HG02885 (cell line): Measurements from ENCODE around the gene ATP6V1G2.
A peak's percentile ranks its signal among the peaks of the same experiment; 100 is the strongest.
"Not testable (repeated sequence)": the region's sequence is repeated elsewhere in the genome, so short reads cannot be mapped to it uniquely, and the experiment has no call there.

Experiments used
- ATAC-seq: cut with Tn5 transposase; IDR thresholded peaks from one replicate; pipeline ENCODE4 v1.9.1; 2021; ENCODE audit warnings: mild to moderate bottlenecking; ENCODE audit not compliant: unreplicated experiment, poor library complexity

The ATP6V1G2 gene

DNA sequence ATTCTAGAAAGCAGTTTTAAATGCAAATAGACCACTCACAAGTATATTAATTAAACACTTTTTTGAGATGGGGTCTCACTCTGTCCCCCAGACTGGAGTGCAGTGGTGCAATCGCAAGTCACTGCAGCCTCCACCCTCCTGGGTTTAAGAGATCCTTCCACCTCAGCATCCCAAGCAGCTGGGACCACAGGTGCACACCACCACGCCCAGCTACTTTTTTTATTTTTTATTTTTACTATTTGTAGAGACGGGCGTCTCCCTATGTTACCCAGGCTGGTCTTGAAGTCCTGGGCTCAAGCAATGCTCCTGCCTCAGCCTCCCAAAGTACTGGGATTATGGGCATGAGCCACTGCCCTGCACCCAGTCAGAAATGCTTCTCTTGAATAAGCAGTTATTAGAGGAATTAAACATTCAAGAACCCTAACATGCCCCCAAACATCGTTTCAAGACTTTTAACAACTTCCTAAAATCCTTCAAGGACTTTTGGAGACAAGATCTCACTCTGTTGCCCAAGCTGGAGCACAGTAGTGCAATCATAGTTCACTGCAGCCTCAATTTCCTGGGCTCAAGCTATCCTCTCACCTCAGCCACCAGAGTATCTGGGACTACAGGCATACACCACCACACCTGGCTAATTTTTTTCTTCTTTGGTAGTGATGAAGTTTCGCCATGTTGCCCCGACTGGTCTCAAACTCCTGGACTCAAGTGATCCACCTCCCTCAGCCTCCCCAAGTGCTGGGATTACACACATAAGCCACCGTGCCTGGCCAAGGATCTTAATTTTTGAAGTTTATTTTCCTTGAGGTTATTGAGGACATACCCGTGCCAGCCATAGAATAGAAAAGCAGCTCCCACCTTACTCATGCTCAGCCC, 14.4 kb downstream of the ATP6V1G2 start:
- ATAC-seq: no peak

DNA sequence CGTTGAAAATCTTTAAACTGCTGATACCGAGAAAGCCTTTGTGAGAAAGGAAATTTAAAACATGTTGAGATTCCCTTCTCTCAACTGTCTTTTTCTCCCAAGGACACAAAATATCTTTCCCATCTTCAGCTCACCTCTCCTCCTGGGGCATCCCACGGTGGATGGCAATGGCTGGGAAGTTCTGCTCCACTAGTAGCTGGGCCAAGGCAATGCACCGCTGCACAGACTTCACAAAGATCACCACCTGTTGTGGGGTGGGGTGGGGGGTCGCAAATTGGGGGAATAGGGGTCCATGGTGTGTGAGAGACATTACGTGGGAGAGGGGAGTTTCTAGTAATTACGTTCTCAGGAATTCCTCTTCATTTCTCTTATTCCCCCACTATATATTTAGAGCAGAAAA, 15.2 kb downstream of the ATP6V1G2 start:
- no peak for ATAC-seq

DNA sequence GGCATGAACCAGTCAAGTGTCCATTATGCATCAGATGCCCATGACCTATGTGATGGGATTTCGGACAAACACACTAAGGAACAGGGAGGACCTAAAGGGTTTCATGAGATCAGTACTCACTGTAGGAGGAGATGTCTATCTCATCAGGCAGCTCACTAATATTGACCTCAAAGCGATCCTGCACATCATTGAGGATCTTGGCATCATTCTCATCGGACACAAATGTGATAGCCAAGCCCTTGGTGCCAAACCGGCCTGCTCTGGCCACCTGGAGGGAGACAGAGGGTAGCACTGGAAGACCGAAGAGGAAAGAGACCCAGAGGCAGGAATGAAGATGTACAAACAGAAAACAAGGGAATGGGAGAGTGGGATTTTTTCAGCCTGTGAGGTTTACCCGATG, 15.7 kb downstream of the ATP6V1G2 start:
- ATAC-seq: no peak

DNA sequence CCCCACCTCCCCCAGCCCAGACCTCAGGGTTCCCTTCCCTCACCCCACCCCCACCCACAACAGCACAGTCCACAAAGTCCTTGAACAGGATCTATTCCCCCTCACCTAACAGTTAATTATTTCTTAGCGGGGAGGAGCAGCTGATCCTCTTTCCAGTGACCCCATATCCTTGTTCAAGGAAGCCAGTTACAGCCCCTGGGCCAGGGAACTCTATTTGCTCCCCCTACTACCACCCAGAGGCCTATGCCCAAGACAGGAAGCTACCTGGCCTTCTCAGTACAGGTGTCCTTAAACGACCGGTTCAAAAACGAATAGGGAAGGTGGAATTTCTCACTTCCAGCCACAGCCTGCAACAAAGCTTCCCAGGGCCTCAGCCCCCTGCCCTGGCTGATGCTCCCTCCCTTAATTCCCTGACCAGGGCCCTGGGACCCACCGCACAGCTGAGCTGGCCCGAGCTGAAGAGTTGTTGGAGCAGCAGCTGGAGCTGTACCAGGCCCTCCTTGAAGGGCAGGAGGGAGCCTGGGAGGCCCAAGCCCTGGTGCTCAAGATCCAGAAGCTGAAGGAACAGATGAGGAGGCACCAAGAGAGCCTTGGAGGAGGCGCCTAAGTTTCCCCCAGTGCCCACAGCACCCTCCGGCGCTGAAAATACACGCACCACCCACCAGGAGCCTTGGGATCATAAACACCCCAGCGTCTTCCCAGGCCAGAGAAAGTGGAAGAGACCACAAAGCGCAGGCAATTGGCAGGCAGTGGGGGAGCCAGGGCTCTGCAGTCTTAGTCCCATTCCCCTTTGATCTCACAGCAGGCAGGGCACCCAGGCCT, 16.9 kb downstream of the ATP6V1G2 start:
- ATAC-seq: no peak

DNA sequence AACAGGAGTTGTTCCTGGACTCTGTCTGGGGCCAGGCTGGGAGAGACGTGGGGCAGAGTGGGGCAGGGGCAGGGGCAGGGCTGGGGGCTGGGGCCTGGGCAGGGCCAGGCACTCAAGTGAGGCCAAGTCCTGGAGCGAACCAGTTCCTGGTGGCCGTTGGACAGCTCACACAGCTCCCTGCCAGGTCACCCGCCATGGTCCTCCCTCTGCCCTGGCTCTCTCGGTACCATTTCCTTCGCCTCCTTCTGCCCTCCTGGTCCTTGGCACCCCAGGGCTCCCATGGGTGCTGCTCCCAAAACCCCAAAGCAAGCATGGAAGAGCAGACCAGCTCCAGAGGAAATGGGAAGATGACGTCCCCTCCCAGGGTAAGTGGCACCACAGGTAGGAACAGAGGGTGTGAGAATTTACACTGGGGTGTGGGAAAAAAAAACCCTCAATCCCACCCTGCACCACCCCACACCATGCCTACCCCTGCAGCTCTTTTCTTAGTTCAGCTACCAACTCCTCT, 17.5 kb downstream of the ATP6V1G2 start, which contains the start of gene MCCD1:
MCCD1 (plus strand) TSS at position 142 of the 508 bp plus-strand sequence; CDS start at position 195, 53 bp downstream.
- no peak for ATAC-seq

DNA sequence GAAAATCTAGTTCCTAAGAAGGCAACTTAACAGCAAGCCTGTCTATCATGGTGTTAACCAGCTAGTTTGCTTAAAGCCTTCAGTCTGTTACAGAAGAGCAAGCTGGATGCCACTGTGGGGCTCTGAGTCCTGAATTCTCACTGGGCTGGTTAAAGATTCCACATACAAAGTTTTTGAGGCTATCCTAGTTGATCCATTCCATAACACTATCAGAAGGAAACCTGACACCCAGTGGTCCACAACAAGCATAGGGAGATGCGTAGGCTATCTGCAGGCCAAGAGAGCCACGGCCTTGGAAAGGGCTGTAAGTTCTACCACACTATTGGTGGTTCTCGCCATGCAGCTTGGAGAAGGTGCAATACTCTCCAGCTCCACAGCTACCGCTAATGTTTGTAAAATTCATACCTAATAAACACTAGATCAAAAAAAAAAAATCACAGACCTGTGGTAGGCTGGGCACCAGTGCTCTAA, 18.1 kb downstream of the ATP6V1G2 start:
- ATAC-seq: no peak

DNA sequence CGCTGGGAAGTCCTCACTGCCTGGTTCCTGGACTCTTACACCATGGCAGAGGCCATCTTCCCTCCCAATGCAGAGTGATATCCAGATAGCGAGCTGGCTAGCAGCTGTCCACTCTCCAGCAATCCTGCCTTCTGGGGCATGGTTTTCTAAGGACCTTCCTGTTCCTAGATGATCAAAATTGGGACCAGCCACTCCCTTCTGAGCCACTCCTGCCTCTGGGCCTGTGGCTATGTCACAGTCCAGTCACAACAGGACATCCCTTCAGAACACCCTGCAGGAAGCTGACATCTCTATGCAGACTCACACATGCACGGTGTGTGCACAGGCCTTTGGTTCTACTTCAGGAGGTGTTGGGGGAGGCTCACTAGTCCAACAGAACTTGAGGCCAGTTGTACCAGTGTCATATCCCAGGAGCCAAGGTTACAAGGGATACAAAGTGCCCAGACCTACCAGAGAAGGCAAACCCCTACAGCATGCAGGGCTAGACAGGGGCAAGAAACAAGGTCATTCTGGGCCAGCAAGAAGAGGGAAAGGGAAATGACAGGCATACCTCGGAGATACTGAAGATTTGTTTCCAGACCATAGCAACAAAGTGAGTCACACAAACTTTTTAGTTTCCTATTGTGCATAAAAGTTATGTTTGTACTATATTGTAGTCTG, 20.3 kb downstream of the ATP6V1G2 start:
- ATAC-seq: no peak

DNA sequence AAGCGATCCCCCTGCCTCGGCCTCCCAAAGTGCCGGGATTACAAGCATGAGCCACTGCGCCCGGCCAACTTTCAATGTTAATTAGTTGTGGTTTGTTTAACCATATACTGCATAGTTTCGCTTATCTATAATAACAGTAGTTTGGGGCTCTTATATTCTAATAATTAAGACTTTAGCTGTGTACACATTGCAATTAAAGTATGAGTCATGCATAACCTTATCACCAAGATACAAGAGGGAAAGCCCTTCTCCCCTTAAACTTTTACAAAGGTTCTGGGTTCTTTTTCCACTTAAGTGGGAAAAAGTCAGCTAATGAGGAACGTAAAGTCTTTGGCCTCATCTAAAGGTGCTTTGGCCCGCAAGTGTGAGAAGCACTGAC, 20.9 kb downstream of the ATP6V1G2 start:
- ATAC-seq: no peak

DNA sequence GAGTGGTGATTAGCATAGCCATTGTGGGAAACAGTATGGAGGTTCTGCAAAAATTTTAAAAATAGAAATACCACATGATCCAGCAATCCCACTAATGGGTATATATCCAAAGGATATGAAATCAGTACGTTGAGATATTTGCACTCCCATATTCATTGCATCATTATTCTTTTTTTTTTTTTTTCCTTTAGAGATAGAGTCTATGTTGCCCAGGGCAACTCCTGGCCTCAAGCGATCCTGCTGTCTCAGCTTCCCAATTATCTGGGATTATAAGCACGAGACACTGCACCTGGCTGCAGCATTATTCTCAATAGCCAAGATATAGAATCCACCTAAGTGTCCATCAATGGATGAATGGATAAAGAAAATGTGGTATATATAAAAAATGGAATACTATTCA, 24.6 kb downstream of the ATP6V1G2 start:
- ATAC-seq: no peak

DNA sequence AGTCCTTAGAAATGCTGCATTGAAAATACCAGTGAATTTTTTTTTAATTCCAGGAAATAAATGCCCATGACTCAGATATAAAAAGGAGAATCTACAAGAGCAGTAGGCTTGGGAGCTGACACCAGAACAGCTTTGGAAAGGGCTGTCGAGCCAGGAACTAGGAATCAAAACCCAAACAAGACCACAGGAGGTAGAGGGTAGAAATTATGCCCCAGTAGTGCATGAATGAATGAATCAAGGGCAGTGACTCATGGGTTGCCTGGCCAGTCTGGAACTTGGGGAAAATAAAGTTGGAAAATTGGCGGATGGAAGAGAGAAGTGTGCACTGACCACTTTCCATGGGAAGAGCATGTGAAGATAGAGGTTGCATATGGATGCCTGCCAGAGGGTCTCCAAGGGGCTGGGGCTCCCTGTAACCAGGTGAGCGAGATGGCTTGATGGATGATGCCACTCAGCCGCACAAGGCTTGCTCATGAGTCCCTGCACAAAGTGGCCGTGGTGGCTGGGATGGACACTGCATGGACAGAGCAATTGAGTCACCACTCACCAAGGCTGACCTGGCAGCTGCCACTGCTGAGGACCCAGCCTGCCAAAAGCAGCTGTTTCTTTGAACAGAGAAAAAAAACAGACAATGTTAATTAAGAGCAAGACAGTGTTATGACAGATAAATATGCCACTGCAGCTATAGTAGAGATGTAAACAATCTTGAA, 32.8 kb downstream of the ATP6V1G2 start:
- ATAC-seq: no peak

DNA sequence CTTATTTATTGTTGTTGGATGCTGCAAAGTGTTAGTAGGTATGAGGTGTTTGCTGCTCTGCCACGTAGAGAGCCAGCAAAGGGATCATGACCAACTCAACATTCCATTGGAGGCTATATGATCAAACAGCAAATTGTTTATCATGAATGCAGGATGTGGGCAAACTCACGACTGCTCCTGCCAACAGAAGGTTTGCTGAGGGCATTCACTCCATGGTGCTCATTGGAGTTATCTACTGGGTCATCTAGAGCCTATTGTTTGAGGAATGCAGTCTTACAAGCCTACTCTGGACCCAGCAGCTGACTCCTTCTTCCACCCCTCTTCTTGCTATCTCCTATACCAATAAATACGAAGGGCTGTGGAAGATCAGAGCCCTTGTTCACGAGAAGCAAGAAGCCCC, 36.4 kb downstream of the ATP6V1G2 start:
- no peak for ATAC-seq

DNA sequence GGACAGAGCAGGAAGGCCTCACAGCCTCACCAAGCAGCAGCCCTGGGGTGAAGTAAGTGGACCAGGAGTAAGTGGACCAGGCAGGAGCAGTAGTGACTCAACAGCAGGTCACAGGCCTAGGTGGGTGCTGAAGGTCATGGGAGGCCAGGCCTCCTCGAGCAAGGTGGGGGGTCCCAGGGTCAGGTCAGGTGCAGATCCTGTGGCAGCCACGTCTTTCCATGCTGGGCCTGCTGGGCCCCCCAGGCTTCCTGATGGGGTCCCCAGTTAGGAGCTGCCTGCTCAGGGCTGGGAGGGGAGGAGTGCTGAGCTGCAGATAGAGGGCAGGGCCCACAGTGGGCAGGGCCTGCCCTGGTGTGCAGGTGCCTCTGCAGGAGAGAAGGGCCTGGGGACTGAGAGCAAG, 37.4 kb downstream of the ATP6V1G2 start:
- not testable (repeated sequence) for ATAC-seq

DNA sequence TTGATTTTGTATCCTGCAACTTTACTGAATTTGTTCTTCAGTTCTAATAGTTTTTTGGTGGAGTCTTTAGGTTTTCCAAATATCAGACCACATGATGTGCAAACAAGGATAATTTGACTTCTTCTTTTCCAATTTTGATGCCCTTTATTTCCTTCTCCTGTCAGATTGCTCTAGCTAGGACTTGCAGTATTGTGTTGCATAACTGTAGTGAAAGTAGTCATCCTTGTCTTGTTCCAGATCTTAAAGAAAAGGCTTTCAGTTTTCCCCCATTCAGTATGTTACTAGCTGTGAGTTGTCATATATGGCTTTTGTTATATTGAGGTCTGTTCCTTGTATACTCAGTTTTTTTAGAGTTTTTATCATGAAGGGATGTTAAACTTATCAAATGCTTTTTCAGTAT, 43.8 kb downstream of the ATP6V1G2 start:
- ATAC-seq: no peak

DNA sequence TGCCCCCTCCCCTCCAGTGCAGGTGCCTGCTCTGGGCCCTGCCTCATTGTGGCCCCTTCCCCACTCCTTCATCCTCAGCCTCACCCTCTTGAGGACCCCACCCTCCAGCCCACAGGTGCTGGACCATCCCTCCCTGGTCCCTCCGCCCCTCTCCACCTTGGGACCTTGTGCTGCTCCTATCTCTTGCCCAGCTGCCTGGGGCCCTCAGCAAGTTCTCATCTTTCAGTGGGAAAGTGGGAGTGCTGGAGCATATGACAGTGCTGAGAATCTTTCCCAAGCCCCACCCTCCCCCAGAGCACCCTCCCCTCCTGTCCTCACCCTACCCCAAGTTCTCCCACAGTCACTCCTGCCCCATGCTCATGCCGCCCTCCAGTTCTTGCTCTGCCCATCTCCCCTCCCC, 46.8 kb downstream of the ATP6V1G2 start:
- ATAC-seq: not testable (repeated sequence)

DNA sequence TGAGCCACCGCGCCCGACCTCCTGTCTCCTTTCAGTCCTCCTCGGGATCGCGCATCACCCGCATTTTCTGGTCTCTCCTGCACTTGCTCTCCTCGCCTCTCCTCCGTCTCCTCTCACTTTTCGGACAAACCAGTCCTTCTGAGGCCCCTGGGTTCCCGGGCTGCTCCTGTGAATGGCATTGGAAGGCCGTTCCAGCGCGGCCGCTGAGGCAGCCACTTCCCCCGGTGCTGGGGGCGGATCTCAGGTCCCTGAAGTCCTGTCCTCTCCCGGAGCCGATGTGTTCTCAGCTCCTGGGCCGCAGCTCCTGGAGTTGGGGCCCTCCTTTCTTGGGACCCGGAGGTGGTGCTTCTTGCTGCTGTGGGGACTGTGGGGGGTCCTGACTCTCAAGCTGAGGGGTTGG, 47.7 kb downstream of the ATP6V1G2 start:
- ATAC-seq: no peak

DNA sequence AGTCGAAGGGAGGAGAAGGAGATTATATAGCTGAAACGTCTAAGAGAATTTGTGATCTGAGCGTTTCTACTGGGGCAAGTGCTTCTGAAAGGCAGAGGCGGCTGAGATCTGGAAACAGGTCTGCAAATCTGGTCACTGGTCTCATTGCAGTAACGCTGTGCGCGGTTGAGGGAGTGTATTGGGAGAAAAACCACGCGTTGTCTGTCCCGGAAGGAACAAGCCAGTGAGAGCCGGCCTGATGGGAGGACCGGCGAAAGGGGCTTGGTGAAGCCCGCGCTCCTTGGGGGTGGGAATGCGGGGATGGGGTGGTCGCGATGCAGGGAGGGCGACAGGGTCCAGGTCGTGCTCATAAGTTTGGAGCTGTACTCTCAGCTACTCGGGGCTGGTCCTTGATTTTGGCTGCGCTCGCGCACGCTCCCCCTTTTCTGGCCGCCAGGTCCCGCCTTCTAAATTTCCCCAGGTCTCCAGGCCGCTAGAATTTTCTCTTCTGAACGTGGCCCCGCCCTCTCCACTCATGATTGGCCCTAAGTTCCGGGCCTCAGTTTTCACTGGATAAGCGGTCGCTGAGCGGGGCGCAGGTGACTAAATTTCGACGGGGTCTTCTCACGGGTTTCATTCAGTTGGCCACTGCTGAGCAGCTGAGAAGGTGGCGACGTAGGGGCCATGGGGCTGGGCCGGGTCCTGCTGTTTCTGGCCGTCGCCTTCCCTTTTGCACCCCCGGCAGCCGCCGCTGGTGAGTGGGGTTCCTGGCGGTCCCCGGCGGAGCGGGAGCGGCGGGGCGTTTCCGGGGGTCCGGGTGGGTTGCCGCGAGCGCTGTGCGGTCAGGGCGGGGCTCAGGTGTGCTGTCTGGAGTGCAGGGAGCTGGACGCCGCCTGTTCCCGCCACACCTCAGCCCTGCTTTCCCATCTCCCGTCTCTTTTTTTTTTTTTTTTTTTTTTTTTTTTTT, 48.6 kb downstream of the ATP6V1G2 start, which contains the start of gene MICB:
MICB (plus strand) TSS at position 615 of the 946 bp plus-strand sequence; CDS start at position 664, 49 bp downstream.
- peak; percentile 63 for ATAC-seq

DNA sequence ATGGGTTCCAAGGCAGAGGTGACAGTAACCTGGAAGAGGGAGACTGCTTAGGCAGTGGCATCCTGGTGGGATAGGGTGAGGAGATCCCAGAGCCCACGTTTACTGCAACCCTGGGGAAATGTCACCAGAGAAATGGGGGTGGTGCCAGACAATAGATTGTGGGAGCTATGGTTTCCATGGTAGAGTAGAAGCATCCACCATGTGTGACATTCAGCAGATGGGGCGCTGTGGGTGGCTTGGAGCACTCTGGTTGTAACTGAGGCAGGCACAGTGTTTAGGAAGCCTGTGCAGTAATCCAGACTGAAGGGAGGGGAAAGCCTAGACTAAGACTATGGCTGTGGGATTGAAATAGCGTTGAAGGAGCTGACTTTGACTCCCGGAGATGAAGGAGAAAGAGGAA, 49.6 kb downstream of the ATP6V1G2 start:
- ATAC-seq: not testable (repeated sequence)

DNA sequence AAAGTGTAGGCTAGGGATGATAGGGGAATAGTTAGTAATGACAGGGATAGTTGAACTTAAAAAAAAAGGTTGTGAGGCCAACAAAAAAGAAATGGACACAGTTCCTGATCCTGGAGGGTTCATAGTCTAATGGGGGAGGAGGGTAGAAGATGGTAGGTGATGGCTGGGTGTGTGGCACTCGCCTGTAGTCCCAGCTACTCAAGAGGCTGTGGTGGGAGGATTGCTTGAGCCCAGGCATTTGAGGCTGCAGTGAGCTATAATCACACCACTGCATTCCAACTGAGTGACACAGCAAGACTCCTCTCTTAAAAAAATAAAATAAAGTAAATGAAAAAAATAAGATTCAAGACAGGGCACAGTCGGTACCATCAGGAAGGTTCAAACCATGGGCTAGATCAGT, 50.8 kb downstream of the ATP6V1G2 start:
- no peak for ATAC-seq
